Parathyroid adenoma (tissue), 2 donors: ENCODE results near the gene JPH2.

Experiments used
- H2AFZ ChIP-seq: fragments of 300-600 bp; sonication (generic); one replicate; pipeline ENCODE4 v1.7.0; 2017; ENCODE audit warnings: antibody characterized with exemption, mild to moderate bottlenecking
- H3K27ac ChIP-seq: fragments of 300-600 bp; sonication (generic); one replicate; pipeline ENCODE4 v1.7.0; 2017
- H3K27me3 ChIP-seq: fragments of 300-600 bp; sonication (generic); one replicate; pipeline ENCODE4 v1.7.0; 2017; ENCODE audit warnings: low read length; ENCODE audit not compliant: control insufficient read depth, insufficient read depth
- H3K36me3 ChIP-seq: fragments of 300-600 bp; sonication (generic); one replicate; pipeline ENCODE4 v1.7.0; 2017; ENCODE audit warnings: low read length; ENCODE audit not compliant: control insufficient read depth, insufficient read depth
- H3K4me1 ChIP-seq: fragments of 300-600 bp; sonication (generic); one replicate; pipeline ENCODE4 v1.7.0; 2017; ENCODE audit warnings: control low read depth
- H3K4me2 ChIP-seq: fragments of 300-600 bp; sonication (generic); one replicate; pipeline ENCODE4 v1.7.0; 2017; ENCODE audit warnings: low read length
- H3K4me3 ChIP-seq: fragments of 300-600 bp; sonication (generic); one replicate; pipeline ENCODE4 v1.7.0; 2017; ENCODE audit warnings: low read depth, low read length
- H3K79me2 ChIP-seq: fragments of 300-600 bp; sonication (generic); one replicate; pipeline ENCODE4 v1.7.0; 2017; ENCODE audit warnings: control low read depth
- H3K9ac ChIP-seq: fragments of 300-600 bp; sonication (generic); one replicate; pipeline ENCODE4 v1.7.0; 2017; ENCODE audit warnings: mild to moderate bottlenecking
- H3K9me3 ChIP-seq: fragments of 300-600 bp; sonication (generic); one replicate; pipeline ENCODE4 v1.7.0; 2017; ENCODE audit warnings: low read length; ENCODE audit not compliant: control insufficient read depth
- TF ChIP-seq, protein P1 (sequence below): fragments of 300-600 bp; sonication (generic); IDR thresholded peaks from one replicate; pipeline ENCODE4 v1.7.0; 2017; ENCODE audit warnings: antibody characterized with exemption, mild to moderate bottlenecking
- donor health status: primary hyperparathyroidism.

The JPH2 gene

DNA sequence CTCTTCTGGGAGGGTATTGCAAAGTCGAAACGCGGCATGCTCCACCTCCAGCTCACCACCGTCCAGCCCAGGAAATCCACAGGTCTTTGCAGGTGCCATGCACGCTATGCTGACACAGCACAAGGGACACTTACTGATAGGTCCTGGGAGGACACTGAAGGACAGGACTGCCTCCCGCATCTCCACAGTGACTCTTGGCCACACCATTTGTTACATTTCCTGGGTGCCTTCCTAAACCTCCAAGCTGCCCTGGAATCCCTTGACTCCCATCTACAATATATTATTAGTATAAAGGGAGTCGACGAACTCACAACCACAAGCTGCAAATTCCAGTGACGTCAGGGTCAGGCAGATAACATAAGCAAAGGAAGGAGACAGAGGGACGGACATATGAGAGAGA is 106.9 kb downstream of the JPH2 start:
- Histone ChIP-seq H3K4me3 (no peak overlapping the region), H3K4me2 (no peak overlapping the region), H3K27me3 (no peaks in the 10 kb centered on the region), H3K9ac (no peak overlapping the region), H3K27ac (no peak overlapping the region), H3K4me1 (peaks cover 11% of the 10 kb centered on the region), H2AFZ (no peak overlapping the region), H3K36me3 (no peaks in the 10 kb centered on the region), H3K79me2 (no peaks in the 10 kb centered on the region), H3K9me3 (no peaks in the 10 kb centered on the region)
- TF ChIP-seq, protein P1, sequence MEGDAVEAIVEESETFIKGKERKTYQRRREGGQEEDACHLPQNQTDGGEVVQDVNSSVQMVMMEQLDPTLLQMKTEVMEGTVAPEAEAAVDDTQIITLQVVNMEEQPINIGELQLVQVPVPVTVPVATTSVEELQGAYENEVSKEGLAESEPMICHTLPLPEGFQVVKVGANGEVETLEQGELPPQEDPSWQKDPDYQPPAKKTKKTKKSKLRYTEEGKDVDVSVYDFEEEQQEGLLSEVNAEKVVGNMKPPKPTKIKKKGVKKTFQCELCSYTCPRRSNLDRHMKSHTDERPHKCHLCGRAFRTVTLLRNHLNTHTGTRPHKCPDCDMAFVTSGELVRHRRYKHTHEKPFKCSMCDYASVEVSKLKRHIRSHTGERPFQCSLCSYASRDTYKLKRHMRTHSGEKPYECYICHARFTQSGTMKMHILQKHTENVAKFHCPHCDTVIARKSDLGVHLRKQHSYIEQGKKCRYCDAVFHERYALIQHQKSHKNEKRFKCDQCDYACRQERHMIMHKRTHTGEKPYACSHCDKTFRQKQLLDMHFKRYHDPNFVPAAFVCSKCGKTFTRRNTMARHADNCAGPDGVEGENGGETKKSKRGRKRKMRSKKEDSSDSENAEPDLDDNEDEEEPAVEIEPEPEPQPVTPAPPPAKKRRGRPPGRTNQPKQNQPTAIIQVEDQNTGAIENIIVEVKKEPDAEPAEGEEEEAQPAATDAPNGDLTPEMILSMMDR: no peak

DNA sequence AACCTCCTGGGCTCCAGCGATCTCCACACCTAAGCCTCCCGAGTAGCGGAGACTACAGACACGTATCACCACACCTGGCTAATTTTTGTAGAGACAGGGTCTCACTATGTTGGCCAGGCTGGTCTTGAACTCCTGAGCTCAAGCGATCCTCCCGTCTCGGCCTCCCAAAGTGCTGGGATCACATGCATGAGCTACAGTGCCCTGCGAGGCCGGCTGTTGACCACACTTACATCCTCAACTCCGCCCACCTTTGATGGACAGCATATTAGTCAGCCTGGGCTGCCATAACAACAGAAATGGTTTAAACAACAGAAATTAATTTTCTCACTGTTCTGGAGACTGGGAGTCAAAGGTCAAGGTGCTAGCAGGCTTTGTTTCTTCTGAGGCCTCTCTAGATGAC is 107.7 kb downstream of the JPH2 start:
- no peak overlapping the region for H3K4me3 ChIP-seq
- H3K79me2 ChIP-seq: no peaks in the 10 kb centered on the region
- H3K27ac ChIP-seq: no peak overlapping the region
- no peak overlapping the region for H2AFZ ChIP-seq
- TF ChIP-seq, protein P1: no peak
- peaks cover 11% of the 10 kb centered on the region for H3K4me1 ChIP-seq
- no peaks in the 10 kb centered on the region for H3K9me3 ChIP-seq
- no peak overlapping the region for H3K4me2 ChIP-seq
- H3K36me3 ChIP-seq: no peaks in the 10 kb centered on the region
- no peak overlapping the region for H3K9ac ChIP-seq
- H3K27me3 ChIP-seq: no peaks in the 10 kb centered on the region

DNA sequence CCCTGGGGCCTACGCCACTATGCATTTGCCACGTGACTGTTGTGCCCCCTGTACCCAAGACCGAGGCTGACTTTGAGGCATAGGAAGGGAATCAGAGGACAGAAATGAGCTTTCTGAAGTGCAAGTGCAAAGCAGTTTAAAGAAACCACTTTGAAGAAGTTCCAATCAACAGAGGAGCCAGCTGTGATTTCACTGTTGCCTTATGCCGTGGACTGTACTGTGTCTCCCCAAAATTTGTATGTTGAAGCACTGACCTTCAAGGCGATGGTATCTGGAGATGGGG is 111.1 kb downstream of the JPH2 start:
- TF ChIP-seq, protein P1: no peak
- H3K27ac ChIP-seq: no peak overlapping the region
- H3K79me2 ChIP-seq: no peaks in the 10 kb centered on the region
- H3K4me3 ChIP-seq: no peak overlapping the region
- H3K9ac ChIP-seq: no peak overlapping the region
- no peaks in the 10 kb centered on the region for H3K4me1 ChIP-seq
- no peak overlapping the region for H2AFZ ChIP-seq
- no peaks in the 10 kb centered on the region for H3K27me3 ChIP-seq
- H3K9me3 ChIP-seq: no peaks in the 10 kb centered on the region
- no peak overlapping the region for H3K4me2 ChIP-seq
- H3K36me3 ChIP-seq: no peaks in the 10 kb centered on the region

DNA sequence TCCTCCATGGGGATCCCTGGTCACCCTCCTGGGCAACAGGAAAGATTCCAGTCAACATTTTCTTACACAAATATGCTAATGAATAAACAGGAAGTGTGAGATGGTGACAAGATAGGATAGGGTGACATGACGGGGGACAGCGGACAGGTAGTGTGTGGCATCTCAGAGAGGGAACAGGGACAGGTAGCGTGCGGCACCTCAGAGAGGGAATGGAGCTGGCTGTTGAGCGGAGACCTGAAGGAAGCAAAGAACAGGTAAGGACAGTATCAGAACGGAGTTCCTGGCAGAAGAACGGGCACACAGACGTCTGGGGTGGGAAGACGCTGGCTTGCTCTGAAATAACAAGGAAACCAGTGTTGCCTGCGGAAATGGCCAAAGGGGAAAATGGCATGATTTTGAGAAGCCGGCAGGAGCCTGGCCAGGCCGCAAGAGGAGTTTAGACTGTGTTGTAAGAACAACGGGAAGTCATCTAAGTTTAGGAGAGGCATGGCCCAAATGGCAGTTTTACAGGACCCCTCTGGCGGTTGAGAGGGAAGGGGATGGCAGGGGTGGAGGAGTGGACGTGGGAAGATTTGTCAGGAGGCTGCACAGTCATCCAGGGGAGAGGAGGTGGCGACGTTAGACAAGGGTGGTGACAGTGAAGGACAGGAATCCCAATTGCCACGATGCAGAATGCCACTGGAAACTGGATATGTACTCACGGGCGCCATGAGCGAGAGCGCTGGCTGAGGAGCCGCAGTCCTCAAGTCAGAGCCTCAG is 111.6 kb downstream of the JPH2 start:
- Histone ChIP-seq H3K4me1 (no peaks in the 10 kb centered on the region), H3K79me2 (no peaks in the 10 kb centered on the region), H3K4me2 (no peak overlapping the region), H3K27ac (no peak overlapping the region), H3K27me3 (no peaks in the 10 kb centered on the region), H3K4me3 (no peak overlapping the region), H3K9me3 (no peaks in the 10 kb centered on the region), H3K36me3 (no peaks in the 10 kb centered on the region), H3K9ac (no peak overlapping the region), H2AFZ (no peak overlapping the region)
- TF ChIP-seq, protein P1: no peak
